Adrenal gland (tissue), 12 donors: ENCODE measurements around the gene GNS. TPM values are rescaled to one million over a fixed set of nuclear protein-coding genes. Genes with fewer than 3 reads are reported as not detected.
A peak's percentile ranks its signal among the peaks of the same experiment; 100 is the strongest.

Experiments
- DNase-seq, 7 donors: peaks; one replicate each; pipeline ENCODE4 v3.0.0-alpha.2; 2019 to 2020
- H3K27ac ChIP-seq, 5 donors: fragments of 200-600 bp; sonication (generic) in 4 of 5; 1 replicate in 3 of 5; 2 replicates in 2 of 5; pipeline versions ENCODE4 v1.5.1 to v1.8.0; 2016 to 2020; ENCODE audit warnings: mild to moderate bottlenecking in 1 of 5
- H3K27me3 ChIP-seq: fragments of 200-600 bp; 2 replicates; pipeline ENCODE4 v1.8.0; 2021
- H3K36me3 ChIP-seq, 2 donors: fragments of 200-600 bp; replicated peaks in 1 of 2; 1 replicate in 1 of 2; 2 replicates in 1 of 2; pipeline versions ENCODE4 v1.5.1 to v1.8.0; 2018 to 2022
- H3K4me1 ChIP-seq, 2 donors: fragments of 200-600 bp; replicated peaks in 1 of 2; 1 replicate in 1 of 2; 2 replicates in 1 of 2; pipeline versions ENCODE4 v1.5.1 to v1.8.0; 2018 to 2021
- H3K4me3 ChIP-seq, 4 donors: fragments of 200-600 bp; sonication (generic) in 3 of 4; one replicate each; pipeline ENCODE4 v1.5.1; 2016 to 2018
- H3K9me3 ChIP-seq, 3 donors: fragments of 200-600 bp; sonication (generic) in 1 of 3; replicated peaks in 1 of 3; 1 replicate in 2 of 3; 2 replicates in 1 of 3; pipeline versions ENCODE4 v1.5.1 to v1.8.0; 2016 to 2021
- CTCF ChIP-seq, 6 experiments: fragments of 450-650 bp in 4 of 6; fragments of 200-600 bp in 2 of 6; sonication (generic) in 1 of 6; IDR thresholded peaks; 1 replicate in 5 of 6; 2 replicates in 1 of 6; pipeline versions ENCODE4 v1.5.1 to v1.8.0; 2016 to 2021; ENCODE audit warnings: antibody characterized with exemption in 6 of 6, mild to moderate bottlenecking in 2 of 6, moderate library complexity in 1 of 6
- POLR2A ChIP-seq, 2 donors: fragments of 450-650 bp; IDR thresholded peaks; one replicate each; pipeline ENCODE4 v1.6.1; 2017; ENCODE audit warnings: antibody characterized with exemption in 2 of 2, mild to moderate bottlenecking in 2 of 2, moderate library complexity in 1 of 2
- WGBS, 4 donors: extraction: QIAGEN DNeasy Blood & Tissue Kit in 2 of 4; methylation state at CpG; one replicate each; pipeline versions ENCODE4 v1.1.5 to v1.1.7; 2013 to 2017; 5-methylcytosine and 5-hydroxymethylcytosine counted together
- intact Hi-C, 2 donors: fragments of 100-400 bp; cut with DNase I; formaldehyde crosslinking; loops; one replicate each; pipeline versions ENCODE4 v1.14.1 to v1.15.0; 2022 to 2023
- polyA plus RNA-seq, 3 donors: library from polyadenylated mRNA; stranded (reverse); fragments of 200-250 nt in 2 of 3; fragments of 350-450 nt in 1 of 3; fragmentation: Illumina TruSeq in 1 of 3; extraction: RNeasy Lipid Tissue Mini Kit (QIAGEN cat#74804) in 1 of 3; gene quantifications; one replicate each; pipeline ENCODE4 v1.2.3, GENCODE V29; 2013 to 2014
- total RNA-seq, 9 donors: library from RNA; depleted of rRNA in 4 of 9; stranded (reverse); fragments of >200 nt in 4 of 9; fragments of 120-200 nt in 1 of 9; fragmentation: NEBNext Ultra II Directional in 1 of 9; extraction: Animal tissue kit (Norgen Biotek cat#: 25700) in 1 of 9; gene quantifications; one replicate each; pipeline versions ENCODE4 v1.1.0 to v1.2.4, GENCODE V29; 2013 to 2023
- donor health status: healthy with polysubstance abuse.
- donor health status: Bipolar disorder and iron deficiency.
- donor health status: DM: yes; HTN: yes; CAD: no.
- donor health status: DM: no; HTN: no; CAD: no.
- donor health status: DM: no; HTN: no; CAD: no.
- donor health status: DM: yes; HTN: yes; CAD: no.

Gene GNS
- total and polyA plus RNA-seq, 12 donors = 44.3 to 647 (median 567) TPM

- Histone ChIP-seq H3K4me3 (no peak overlapping the region), H3K9me3 (no peaks in the 10 kb centered on the region), H3K27ac (no peak overlapping the region), H3K4me1 (no peaks in the 10 kb centered on the region), H3K27me3 (no peaks in the 10 kb centered on the region), H3K36me3 (no peaks in the 10 kb centered on the region)
- intact Hi-C loops = no loop called here
- no peak for DNase-seq
- TF ChIP-seq CTCF (IDR thresholded peaks at IDR 0.05) (no peak), POLR2A (IDR thresholded peaks at IDR 0.05) (no peak)
Measured at GRCh38 chr12:64798165-64798564, 39.0 kb upstream of the GNS start.

- Histone ChIP-seq H3K36me3 (no peaks in the 10 kb centered on the region), H3K27me3 (no peaks in the 10 kb centered on the region), H3K4me1 (no peaks in the 10 kb centered on the region), H3K9me3 (no peaks in the 10 kb centered on the region), H3K4me3 (no peak overlapping the region), H3K27ac (no peak overlapping the region)
- no peak for TF ChIP-seq POLR2A (IDR thresholded peaks at IDR 0.05)
- TF ChIP-seq CTCF (IDR thresholded peaks at IDR 0.05) = no peak
- WGBS, 4 donors = 83 to 91% (median 87%) methylated on average over 1 of the region's 1 CpG
- intact Hi-C loops = no loop called here
- DNase-seq = no peak
Measured at GRCh38 chr12:64797156-64797555, 38.0 kb upstream of the GNS start.

GRCh38 chr12:64796205-64796845 lies 37.1 kb upstream of the GNS start:
- no peak for TF ChIP-seq POLR2A (IDR thresholded peaks at IDR 0.05)
- peak; percentile 57 to 84 (median 79) for TF ChIP-seq CTCF (IDR thresholded peaks at IDR 0.05)
- H3K4me3 ChIP-seq = no peak overlapping the region
- DNase-seq = peak; percentile 65 to 82 (median 73)
- no peaks in the 10 kb centered on the region for H3K27me3 ChIP-seq
- H3K4me1 ChIP-seq = no peaks in the 10 kb centered on the region
- intact Hi-C loops = no loop called here
- WGBS, 4 donors = 45 to 52% (median 48%) methylated on average over 5 of the region's 5 CpGs
- no peaks in the 10 kb centered on the region for H3K9me3 ChIP-seq
- H3K27ac ChIP-seq = no peak overlapping the region
- no peaks in the 10 kb centered on the region for H3K36me3 ChIP-seq

- no peaks in the 10 kb centered on the region for H3K9me3 ChIP-seq
- no peaks in the 10 kb centered on the region for H3K27me3 ChIP-seq
- intact Hi-C loops = no loop called here
- H3K36me3 ChIP-seq = no peaks in the 10 kb centered on the region
- TF ChIP-seq POLR2A (IDR thresholded peaks at IDR 0.05) (no peak), CTCF (IDR thresholded peaks at IDR 0.05) (no peak)
- no peak overlapping the region for H3K27ac ChIP-seq
- no peaks in the 10 kb centered on the region for H3K4me1 ChIP-seq
- 70 to 74% (median 72%) methylated on average over 3 of the region's 3 CpGs for WGBS, 4 donors
- DNase-seq = no peak
- H3K4me3 ChIP-seq = no peak overlapping the region
Measured at GRCh38 chr12:64794305-64794704, 35.1 kb upstream of the GNS start.
